B cell (primary cell): ENCODE measurements around the gene MANBA. TPM values are rescaled to one million over a fixed set of nuclear protein-coding genes. Genes with fewer than 3 reads are reported as not detected.

Source experiments
- ATAC-seq: fragments of 200-7000 bp; cut with Tn5 transposase; one replicate; pipeline ENCODE4 v1.10.0; 2021; ENCODE audit warnings: low read depth, mild to moderate bottlenecking, moderate number of reproducible peaks, moderate library complexity
- CTCF ChIA-PET: fragments of 350-600 bp; sonication (Branson Sonifier 250); formaldehyde crosslinking; loops from one replicate; lab custom pipeline; 2021; ENCODE audit warnings: antibody characterized with exemption, inconsistent platforms; lab: Charles Lee
- POLR2A ChIA-PET: fragments of 350-600 bp; sonication (Branson Sonifier 250); formaldehyde crosslinking; loops from one replicate; lab custom pipeline; 2021; ENCODE audit warnings: antibody characterized with exemption; lab: Charles Lee
- DNase-seq: peaks from one replicate; pipeline ENCODE4 v3.0.0; 2013
- H2AFZ ChIP-seq: 2 replicates; pipeline ENCODE4 v1.6.1; 2012; ENCODE audit warnings: mild to moderate bottlenecking, low read depth, low read length; ENCODE audit not compliant: insufficient read depth, poor library complexity, severe bottlenecking
- H3K27ac ChIP-seq, 2 donors: 1 replicate in 1 of 2; 2 replicates in 1 of 2; pipeline ENCODE4 v1.5.1; 2012 to 2013; ENCODE audit warnings: low read length in 2 of 2, mild to moderate bottlenecking in 2 of 2, moderate library complexity in 1 of 2
- H3K27me3 ChIP-seq, 4 experiments: fragments of 200-600 bp in 1 of 4; sonication (generic) in 1 of 4; replicated peaks in 1 of 4; 1 replicate in 2 of 4; 2 replicates in 2 of 4; pipeline versions ENCODE4 v1.6.1 to v1.7.0; 2013 to 2016; ENCODE audit warnings: low read length in 3 of 4, mild to moderate bottlenecking in 2 of 4, mixed read lengths in 1 of 4, moderate library complexity in 1 of 4; ENCODE audit not compliant: insufficient read depth in 4 of 4, control insufficient read depth in 3 of 4; ENCODE audit errors: control extremely low read depth in 1 of 4
- H3K36me3 ChIP-seq, 2 experiments: replicated peaks in 1 of 2; 1 replicate in 1 of 2; 2 replicates in 1 of 2; pipeline versions ENCODE4 v1.6.1 to v1.7.1; 2013; ENCODE audit warnings: low read length in 1 of 2; ENCODE audit not compliant: insufficient read depth in 2 of 2, control insufficient read depth in 1 of 2; ENCODE audit errors: control extremely low read depth in 1 of 2, extremely low read depth in 1 of 2
- H3K4me1 ChIP-seq, 2 donors: fragments of 200-600 bp in 1 of 2; sonication (generic) in 1 of 2; 1 replicate in 1 of 2; 2 replicates in 1 of 2; pipeline versions ENCODE4 v1.5.1 to v1.6.1; 2013 to 2017; ENCODE audit warnings: low read length in 2 of 2; ENCODE audit not compliant: control insufficient read depth in 2 of 2, insufficient read depth in 2 of 2
- H3K4me2 ChIP-seq: replicated peaks from 2 replicates; pipeline ENCODE3; 2012; ENCODE audit warnings: mild to moderate bottlenecking, low read depth, low read length; ENCODE audit not compliant: poor library complexity, severe bottlenecking
- H3K4me3 ChIP-seq, 5 experiments: fragments of 200-600 bp in 1 of 5; sonication (generic) in 1 of 5; 1 replicate in 3 of 5; 2 replicates in 2 of 5; pipeline versions ENCODE4 v1.5.1 to v1.7.0; 2011 to 2016; ENCODE audit warnings: low read length in 4 of 5, mild to moderate bottlenecking in 4 of 5, low read depth in 2 of 5, control low read depth in 1 of 5, moderate library complexity in 1 of 5; ENCODE audit not compliant: insufficient read depth in 1 of 5; ENCODE audit errors: control extremely low read depth in 1 of 5, extremely low read depth in 1 of 5
- H3K79me2 ChIP-seq: fragments of 200-600 bp; sonication (generic); one replicate; pipeline ENCODE4 v1.6.0; 2016; ENCODE audit warnings: low read length; ENCODE audit not compliant: control insufficient read depth, insufficient read depth
- H3K9ac ChIP-seq: fragments of 200-600 bp; sonication (generic); 2 replicates; pipeline ENCODE4 v1.6.1; 2017; ENCODE audit warnings: mild to moderate bottlenecking, low read length, moderate library complexity
- H3K9me3 ChIP-seq, 3 donors: one replicate each; pipeline versions ENCODE4 v1.6.1 to v1.7.1; 2013; ENCODE audit warnings: low read length in 2 of 3; ENCODE audit not compliant: control insufficient read depth in 2 of 3, insufficient read depth in 1 of 3; ENCODE audit errors: control extremely low read depth in 1 of 3
- H4K20me1 ChIP-seq: 2 replicates; pipeline ENCODE4 v1.6.0; 2012; ENCODE audit warnings: mild to moderate bottlenecking, low read length; ENCODE audit not compliant: insufficient read depth, control insufficient read depth, poor library complexity, severe bottlenecking
- H3K27ac Mint-ChIP-seq: one replicate; pipeline ENCODE4 v1.8.0; 2021; ENCODE audit warnings: mixed read lengths
- H3K27me3 Mint-ChIP-seq: one replicate; pipeline ENCODE4 v1.8.0; 2021; ENCODE audit warnings: mixed read lengths
- H3K4me1 Mint-ChIP-seq: one replicate; pipeline ENCODE4 v1.8.0; 2021; ENCODE audit warnings: mixed read lengths
- H3K4me3 Mint-ChIP-seq: one replicate; pipeline ENCODE4 v1.8.0; 2021; ENCODE audit warnings: mixed read lengths
- H3K9me3 Mint-ChIP-seq: one replicate; pipeline ENCODE4 v1.8.0; 2022; ENCODE audit warnings: mixed read lengths; ENCODE audit not compliant: insufficient read depth
- CTCF ChIP-seq: fragments of 200-600 bp; IDR thresholded peaks from one replicate; pipeline ENCODE4 v1.8.0; 2022; ENCODE audit warnings: antibody characterized with exemption, mild to moderate bottlenecking
- EZH2 ChIP-seq: IDR thresholded peaks from 2 replicates; pipeline ENCODE4 v1.6.1; 2012; ENCODE audit warnings: borderline replicate concordance, low read depth, mild to moderate bottlenecking, moderate library complexity, low read length; ENCODE audit not compliant: insufficient read depth, poor library complexity, severe bottlenecking
- WGBS: methylation state at CpG from one replicate; pipeline ENCODE4 v1.1.5; 2013; ENCODE audit warnings: missing lambda C conversion rate; ENCODE audit not compliant: insufficient coverage; 5-methylcytosine and 5-hydroxymethylcytosine counted together
- intact Hi-C: fragments of 100-400 bp; cut with micrococcal nuclease; formaldehyde crosslinking; loops from one replicate; pipeline ENCODE4 v1.10.0; 2022
- polyA plus RNA-seq: library from polyadenylated mRNA; depleted of rRNA; stranded (reverse); fragments of >200 nt; gene quantifications from 2 replicates; pipeline ENCODE4 v1.2.3, GENCODE V29; 2012
- total RNA-seq, 2 donors: library from RNA; stranded (reverse); fragments of 120-200 nt in 1 of 2; gene quantifications; 1 replicate in 1 of 2; 2 replicates in 1 of 2; pipeline versions ENCODE4 v1.2.3 to v1.2.4, GENCODE V29; 2013 to 2022

MANBA gene
- total and polyA plus RNA-seq, 2 donors (not counting 1 experiment from before 2014, with no cell fraction given): 91.6 to 119 TPM

GRCh38 chr4:102675141-102675540, 85.6 kb downstream of the MANBA start:
- intact Hi-C loops: no loop called here
- H3K27me3 Mint-ChIP-seq: no peaks in the 10 kb centered on the region
- CTCF ChIA-PET: interaction anchor here (1.1 kb wide), 1 partner anchor 12 kb away, joined by 3 read pairs; no protein-coding TSS in a partner anchor
- Histone ChIP-seq H3K4me3 (no peak overlapping the region), H3K4me2 (no peak overlapping the region), H4K20me1 (no peaks in the 10 kb centered on the region), H3K9me3 (no peaks in the 10 kb centered on the region), H3K79me2 (no peaks in the 10 kb centered on the region), H3K9ac (no peak overlapping the region), H3K4me1 (no peaks in the 10 kb centered on the region), H3K36me3 (peaks cover 8 to 19% of the 10 kb centered on the region in 2 experiments), H3K27me3 (no peaks in the 10 kb centered on the region), H2AFZ (no peak overlapping the region), H3K27ac (no peak overlapping the region)
- no peaks in the 10 kb centered on the region for H3K9me3 Mint-ChIP-seq
- ATAC-seq (no peak), DNase-seq (no peak)
- no peak overlapping the region for H3K27ac Mint-ChIP-seq
- no peaks in the 10 kb centered on the region for H3K4me1 Mint-ChIP-seq
- TF ChIP-seq CTCF (no peak), EZH2 (no peak)
- WGBS: no CpG with 5 or more reads among the region's 1 CpG
- POLR2A ChIA-PET: no interaction called here
- no peak overlapping the region for H3K4me3 Mint-ChIP-seq

- intact Hi-C loops: no loop called here
- TF ChIP-seq EZH2 (no peak), CTCF (no peak)
- H4K20me1 ChIP-seq: peaks cover 4% of the 10 kb centered on the region
- H3K36me3 ChIP-seq: peaks cover 14 to 44% of the 10 kb centered on the region in 2 experiments
- Mint-ChIP-seq H3K27ac (no peak overlapping the region), H3K4me1 (no peaks in the 10 kb centered on the region), H3K4me3 (no peak overlapping the region), H3K9me3 (no peaks in the 10 kb centered on the region), H3K27me3 (no peaks in the 10 kb centered on the region)
- no peaks in the 10 kb centered on the region for H3K9me3 ChIP-seq
- CTCF ChIA-PET: no interaction called here
- H3K4me2 ChIP-seq: no peak overlapping the region
- H3K79me2 ChIP-seq: no peaks in the 10 kb centered on the region
- no peak for ATAC-seq
- no peaks in the 10 kb centered on the region for H3K27me3 ChIP-seq
- DNase-seq: no peak
- H3K27ac ChIP-seq: no peak overlapping the region
- WGBS: no CpG with 5 or more reads among the region's 1 CpG
- H3K4me3 ChIP-seq: no peak overlapping the region
- H3K4me1 ChIP-seq: no peaks in the 10 kb centered on the region
- H2AFZ ChIP-seq: no peak overlapping the region
- POLR2A ChIA-PET: no interaction called here
- H3K9ac ChIP-seq: no peak overlapping the region
These were observed 93.8 kb downstream of the MANBA start for GRCh38 chr4:102667001-102667400.
